ENCODE results near the gene ASB7. TPM values are rescaled to one million over a fixed set of nuclear protein-coding genes. Genes with fewer than 3 reads are reported as not detected.
"Not testable (repeated sequence)": the region's sequence is repeated elsewhere in the genome, so short reads cannot be mapped to it uniquely, and the experiment has no call there.

The ASB7 gene
- polyA plus RNA-seq, 1 donor: 10.4 TPM

- no peak for DNase-seq
- H3K36me3 ChIP-seq (ENCODE audit: control insufficient read depth, insufficient read depth, low read length): peaks cover 24% of the 10 kb centered on the region
- no CpG with 5 or more reads among the region's 4 CpGs for WGBS (ENCODE audit: insufficient coverage, low lambda C conversion rate)
- no peak overlapping the region for H3K27ac ChIP-seq (ENCODE audit: low read length)
- H3K4me3 ChIP-seq (ENCODE audit: low read length): no peak overlapping the region
- H3K4me1 ChIP-seq (ENCODE audit: control insufficient read depth, insufficient read depth, low read length): no peaks in the 10 kb centered on the region
- no peaks in the 10 kb centered on the region for H3K9me3 ChIP-seq (ENCODE audit: control insufficient read depth, low read depth, low read length)
- H3K27me3 ChIP-seq (ENCODE audit: control insufficient read depth, insufficient read depth, low read length): no peaks in the 10 kb centered on the region
These were observed 31.6 kb upstream of the ASB7 start for GRCh38 chr15:100570735-100571313.

- H3K27ac ChIP-seq (ENCODE audit: low read length): no peak overlapping the region
- no peaks in the 10 kb centered on the region for H3K4me1 ChIP-seq (ENCODE audit: control insufficient read depth, insufficient read depth, low read length)
- DNase-seq: no peak
- no peak overlapping the region for H3K4me3 ChIP-seq (ENCODE audit: low read length)
- no peaks in the 10 kb centered on the region for H3K27me3 ChIP-seq (ENCODE audit: control insufficient read depth, insufficient read depth, low read length)
- H3K9me3 ChIP-seq (ENCODE audit: control insufficient read depth, low read depth, low read length): no peaks in the 10 kb centered on the region
- WGBS (ENCODE audit: insufficient coverage, low lambda C conversion rate): 100% methylated on average over 1 of the region's 6 CpGs
- peaks cover 24% of the 10 kb centered on the region for H3K36me3 ChIP-seq (ENCODE audit: control insufficient read depth, insufficient read depth, low read length)
These were observed 30.7 kb upstream of the ASB7 start for GRCh38 chr15:100571592-100572167.

- Histone ChIP-seq H3K27ac (ENCODE audit: low read length) (no peak overlapping the region), H3K4me3 (ENCODE audit: low read length) (no peak overlapping the region), H3K4me1 (ENCODE audit: control insufficient read depth, insufficient read depth, low read length) (no peaks in the 10 kb centered on the region), H3K27me3 (ENCODE audit: control insufficient read depth, insufficient read depth, low read length) (no peaks in the 10 kb centered on the region), H3K9me3 (ENCODE audit: control insufficient read depth, low read depth, low read length) (no peaks in the 10 kb centered on the region), H3K36me3 (ENCODE audit: control insufficient read depth, insufficient read depth, low read length) (peaks cover 24% of the 10 kb centered on the region)
- 76% methylated on average over 3 of the region's 4 CpGs for WGBS (ENCODE audit: insufficient coverage, low lambda C conversion rate)
- DNase-seq: no peak
These were observed 29.9 kb upstream of the ASB7 start for GRCh38 chr15:100572362-100572983.

GRCh38 chr15:100573526-100573925 lies 28.9 kb upstream of the ASB7 start:
- no peaks in the 10 kb centered on the region for H3K27me3 ChIP-seq (ENCODE audit: control insufficient read depth, insufficient read depth, low read length)
- no peak overlapping the region for H3K4me3 ChIP-seq (ENCODE audit: low read length)
- no peaks in the 10 kb centered on the region for H3K9me3 ChIP-seq (ENCODE audit: control insufficient read depth, low read depth, low read length)
- H3K4me1 ChIP-seq (ENCODE audit: control insufficient read depth, insufficient read depth, low read length): no peaks in the 10 kb centered on the region
- WGBS (ENCODE audit: insufficient coverage, low lambda C conversion rate): no CpG with 5 or more reads among the region's 4 CpGs
- H3K36me3 ChIP-seq (ENCODE audit: control insufficient read depth, insufficient read depth, low read length): peaks cover 24% of the 10 kb centered on the region
- no peak overlapping the region for H3K27ac ChIP-seq (ENCODE audit: low read length)
- no peak for DNase-seq

GRCh38 chr15:100580414-100580813 lies 22.0 kb upstream of the ASB7 start:
- no peak overlapping the region for H3K4me3 ChIP-seq (ENCODE audit: low read length)
- no peak overlapping the region for H3K27ac ChIP-seq (ENCODE audit: low read length)
- H3K4me1 ChIP-seq (ENCODE audit: control insufficient read depth, insufficient read depth, low read length): no peaks in the 10 kb centered on the region
- H3K9me3 ChIP-seq (ENCODE audit: control insufficient read depth, low read depth, low read length): no peaks in the 10 kb centered on the region
- no peak for DNase-seq
- no peaks in the 10 kb centered on the region for H3K27me3 ChIP-seq (ENCODE audit: control insufficient read depth, insufficient read depth, low read length)
- H3K36me3 ChIP-seq (ENCODE audit: control insufficient read depth, insufficient read depth, low read length): peaks cover 6% of the 10 kb centered on the region
- 100% methylated on average over 1 of the region's 4 CpGs for WGBS (ENCODE audit: insufficient coverage, low lambda C conversion rate)

- DNase-seq: no peak
- peaks cover 3% of the 10 kb centered on the region for H3K36me3 ChIP-seq (ENCODE audit: control insufficient read depth, insufficient read depth, low read length)
- H3K27me3 ChIP-seq (ENCODE audit: control insufficient read depth, insufficient read depth, low read length): no peaks in the 10 kb centered on the region
- no peak overlapping the region for H3K4me3 ChIP-seq (ENCODE audit: low read length)
- no peak overlapping the region for H3K27ac ChIP-seq (ENCODE audit: low read length)
- WGBS (ENCODE audit: insufficient coverage, low lambda C conversion rate): no CpG with 5 or more reads among the region's 1 CpG
- H3K9me3 ChIP-seq (ENCODE audit: control insufficient read depth, low read depth, low read length): peaks cover 7% of the 10 kb centered on the region
- no peaks in the 10 kb centered on the region for H3K4me1 ChIP-seq (ENCODE audit: control insufficient read depth, insufficient read depth, low read length)
These were observed 13.6 kb upstream of the ASB7 start for GRCh38 chr15:100588638-100589242.

GRCh38 chr15:100591163-100591562 lies 11.2 kb upstream of the ASB7 start:
- not testable (repeated sequence) for H3K9me3 ChIP-seq (ENCODE audit: control insufficient read depth, low read depth, low read length); H3K27me3 ChIP-seq (ENCODE audit: control insufficient read depth, insufficient read depth, low read length); H3K36me3 ChIP-seq (ENCODE audit: control insufficient read depth, insufficient read depth, low read length); DNase-seq; H3K4me3 ChIP-seq (ENCODE audit: low read length); H3K27ac ChIP-seq (ENCODE audit: low read length); H3K4me1 ChIP-seq (ENCODE audit: control insufficient read depth, insufficient read depth, low read length)
- WGBS (ENCODE audit: insufficient coverage, low lambda C conversion rate): 95% methylated on average over 2 of the region's 2 CpGs

- Histone ChIP-seq H3K27ac (ENCODE audit: low read length) (no peak overlapping the region), H3K36me3 (ENCODE audit: control insufficient read depth, insufficient read depth, low read length) (no peaks in the 10 kb centered on the region), H3K4me1 (ENCODE audit: control insufficient read depth, insufficient read depth, low read length) (no peaks in the 10 kb centered on the region), H3K4me3 (ENCODE audit: low read length) (no peak overlapping the region), H3K9me3 (ENCODE audit: control insufficient read depth, low read depth, low read length) (peaks cover 7% of the 10 kb centered on the region), H3K27me3 (ENCODE audit: control insufficient read depth, insufficient read depth, low read length) (no peaks in the 10 kb centered on the region)
- whole genome bisulfite sequencing (ENCODE audit: insufficient coverage, low lambda C conversion rate): no CpG with 5 or more reads among the region's 2 CpGs
- DNase-seq: no peak
These were observed 10.6 kb upstream of the ASB7 start for GRCh38 chr15:100591835-100592234.

- no peak for DNase-seq
- Histone ChIP-seq H3K4me1 (ENCODE audit: control insufficient read depth, insufficient read depth, low read length) (no peaks in the 10 kb centered on the region), H3K9me3 (ENCODE audit: control insufficient read depth, low read depth, low read length) (peaks cover 5% of the 10 kb centered on the region), H3K4me3 (ENCODE audit: low read length) (no peak overlapping the region), H3K27me3 (ENCODE audit: control insufficient read depth, insufficient read depth, low read length) (no peaks in the 10 kb centered on the region), H3K27ac (ENCODE audit: low read length) (no peak overlapping the region), H3K36me3 (ENCODE audit: control insufficient read depth, insufficient read depth, low read length) (no peaks in the 10 kb centered on the region)
- WGBS (ENCODE audit: insufficient coverage, low lambda C conversion rate): 84% methylated on average over 2 of the region's 3 CpGs
These were observed 9.5 kb upstream of the ASB7 start for GRCh38 chr15:100592898-100593297.

GRCh38 chr15:100593431-100593830 lies 9.0 kb upstream of the ASB7 start:
- WGBS (ENCODE audit: insufficient coverage, low lambda C conversion rate): no CpG with 5 or more reads among the region's 2 CpGs

More at GRCh38 chr15:100593431-100593830, 9.0 kb upstream of the ASB7 start:
- no peak overlapping the region for H3K4me3 ChIP-seq (ENCODE audit: low read length)
- DNase-seq: no peak
- H3K27ac ChIP-seq (ENCODE audit: low read length): no peak overlapping the region
- H3K9me3 ChIP-seq (ENCODE audit: control insufficient read depth, low read depth, low read length): peaks cover 2% of the 10 kb centered on the region
- no peaks in the 10 kb centered on the region for H3K4me1 ChIP-seq (ENCODE audit: control insufficient read depth, insufficient read depth, low read length)
- no peaks in the 10 kb centered on the region for H3K27me3 ChIP-seq (ENCODE audit: control insufficient read depth, insufficient read depth, low read length)
- H3K36me3 ChIP-seq (ENCODE audit: control insufficient read depth, insufficient read depth, low read length): no peaks in the 10 kb centered on the region
